GM23248 (cell line): ENCODE measurements around the gene TECTA. TPM values are rescaled to one million over a fixed set of nuclear protein-coding genes. Genes with fewer than 3 reads are reported as not detected.

Experiments used
- DNase-seq: peaks from one replicate; pipeline ENCODE4 v3.0.0-alpha.2; 2015
- H2AFZ ChIP-seq: fragments of 200-600 bp; sonication (generic); 2 replicates; pipeline ENCODE4 v1.6.1; 2016; ENCODE audit warnings: antibody characterized with exemption
- H3F3A ChIP-seq: fragments of 200-600 bp; sonication (generic); 2 replicates; pipeline ENCODE4 v1.6.1; 2016; ENCODE audit warnings: mild to moderate bottlenecking, antibody characterized with exemption, mixed run types; ENCODE audit not compliant: insufficient read depth
- H3K27ac ChIP-seq: fragments of 200-600 bp; sonication (generic); 2 replicates; pipeline ENCODE4 v1.5.1; 2016; ENCODE audit warnings: mild to moderate bottlenecking
- H3K27me3 ChIP-seq: fragments of 200-600 bp; sonication (generic); replicated peaks from 2 replicates; pipeline ENCODE4 v1.6.1; 2016; ENCODE audit warnings: mild to moderate bottlenecking; ENCODE audit not compliant: insufficient read depth
- H3K36me3 ChIP-seq: fragments of 200-600 bp; sonication (generic); 2 replicates; pipeline ENCODE4 v1.6.1; 2016; ENCODE audit warnings: low read depth, mild to moderate bottlenecking
- H3K4me1 ChIP-seq: fragments of 200-600 bp; sonication (generic); 2 replicates; pipeline ENCODE4 v1.6.1; 2016; ENCODE audit warnings: mild to moderate bottlenecking; ENCODE audit not compliant: insufficient read depth
- H3K4me2 ChIP-seq: fragments of 200-600 bp; sonication (generic); one replicate; pipeline ENCODE4 v1.6.1; 2016; ENCODE audit warnings: mild to moderate bottlenecking; ENCODE audit not compliant: unreplicated experiment
- H3K4me3 ChIP-seq: fragments of 200-600 bp; sonication (generic); 2 replicates; pipeline ENCODE4 v1.5.1; 2016; ENCODE audit warnings: mild to moderate bottlenecking
- H3K79me2 ChIP-seq: fragments of 200-600 bp; sonication (generic); 2 replicates; pipeline ENCODE4 v1.6.1; 2016; ENCODE audit warnings: mild to moderate bottlenecking; ENCODE audit not compliant: insufficient read depth
- H3K9ac ChIP-seq: fragments of 200-600 bp; sonication (generic); 2 replicates; pipeline ENCODE4 v1.6.1; 2016; ENCODE audit warnings: mild to moderate bottlenecking
- H3K9me2 ChIP-seq: fragments of 200-600 bp; sonication (generic); 2 replicates; pipeline ENCODE4 v1.6.1; 2016; ENCODE audit warnings: mixed run types, mild to moderate bottlenecking, moderate library complexity; ENCODE audit not compliant: insufficient read depth
- H3K9me3 ChIP-seq: fragments of 200-600 bp; sonication (generic); one replicate; pipeline ENCODE4 v1.6.1; 2017; ENCODE audit warnings: low read depth
- H4K20me1 ChIP-seq: fragments of 200-600 bp; sonication (generic); 2 replicates; pipeline ENCODE4 v1.6.0; 2016; ENCODE audit not compliant: insufficient read depth
- EZH2 ChIP-seq: fragments of 200-600 bp; sonication (generic); IDR thresholded peaks from 2 replicates; pipeline ENCODE4 v1.6.1; 2018; ENCODE audit warnings: antibody characterized with exemption, mild to moderate bottlenecking; ENCODE audit not compliant: insufficient read depth, poor library complexity, severe bottlenecking
- EZH2phosphoT487 ChIP-seq: fragments of 200-600 bp; sonication (generic); IDR thresholded peaks from 2 replicates; pipeline ENCODE4 v1.6.1; 2018; ENCODE audit warnings: antibody characterized with exemption, moderate library complexity, mild to moderate bottlenecking, low read depth; ENCODE audit not compliant: insufficient read depth
- WGBS, 2 experiments: methylation state at CpG; one replicate each; pipeline ENCODE4 v1.1.6; 2015 to 2017; ENCODE audit warnings: low lambda C conversion rate in 2 of 2, low coverage in 1 of 2; ENCODE audit errors: missing lambda C conversion rate in 2 of 2; 5-methylcytosine and 5-hydroxymethylcytosine counted together
- in situ Hi-C: fragments of 300-500 bp; cut with MboI; formaldehyde crosslinking; loops from 2 replicates; pipeline ENCODE4 v1.15.0; 2020
- polyA plus RNA-seq: library from polyadenylated mRNA; unstranded; fragments of >200 nt; fragmentation: Nextera tagmentation; extraction: Ambion mirVana; gene quantifications from 2 replicates; pipeline ENCODE4 v1.2.1, GENCODE V29; 2016
- total RNA-seq: library from RNA; depleted of rRNA; stranded (reverse); fragments of >200 nt; shearing (Covaris generic); gene quantifications from 2 replicates; pipeline ENCODE4 v1.2.3, GENCODE V29; 2014

TECTA gene
- total and polyA plus RNA-seq, 2 experiments from 2014 or later = under 0.01 to 0.08 TPM

DNA sequence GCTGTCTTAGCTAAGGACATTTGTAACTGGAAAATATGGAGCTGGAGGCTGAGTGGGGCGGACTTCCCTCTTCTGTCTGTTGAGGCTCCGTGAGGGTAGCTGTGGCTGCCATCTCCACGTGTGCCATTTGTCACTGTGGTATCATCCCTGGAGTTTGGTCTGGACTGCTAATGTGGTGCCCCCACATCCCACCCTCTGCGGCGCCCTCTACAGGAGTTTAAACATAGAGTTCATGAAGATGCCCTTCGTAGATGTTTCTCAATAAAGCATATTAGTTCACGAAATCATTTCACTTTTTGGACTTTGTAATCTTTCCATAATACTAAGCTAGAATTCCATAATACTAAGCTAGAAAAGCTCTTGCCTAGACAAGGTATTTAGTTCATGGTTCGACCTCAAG lies 52.4 kb downstream of the TECTA start:
- peaks cover 3% of the 10 kb centered on the region; the same call in 1 of the 2 replicates for H3K27me3 ChIP-seq
- no peak for DNase-seq
- in situ Hi-C loops = no loop called here
- no peak overlapping the region for H3K4me3 ChIP-seq
- WGBS, 2 experiments = 50 to 57% methylated on average over 8 of the region's 8 CpGs
- no peak for TF ChIP-seq EZH2phosphoT487
- no peak for TF ChIP-seq EZH2
- no peaks in the 10 kb centered on the region for H3F3A ChIP-seq
- H3K36me3 ChIP-seq = no peaks in the 10 kb centered on the region
- no peak overlapping the region for H3K9ac ChIP-seq
- H3K79me2 ChIP-seq = no peaks in the 10 kb centered on the region
- H3K9me3 ChIP-seq = no peaks in the 10 kb centered on the region
- H3K9me2 ChIP-seq = no peaks in the 10 kb centered on the region
- no peak overlapping the region for H2AFZ ChIP-seq
- H4K20me1 ChIP-seq = no peaks in the 10 kb centered on the region
- no peaks in the 10 kb centered on the region for H3K4me1 ChIP-seq
- H3K27ac ChIP-seq = no peak overlapping the region
- no peak overlapping the region for H3K4me2 ChIP-seq

- Histone ChIP-seq H2AFZ (no peak overlapping the region), H3K4me2 (no peak overlapping the region), H3K27me3 (peaks cover 3% of the 10 kb centered on the region; the same call in 1 of the 2 replicates), H3K9me2 (no peaks in the 10 kb centered on the region), H3K36me3 (no peaks in the 10 kb centered on the region), H3F3A (no peaks in the 10 kb centered on the region), H3K4me1 (no peaks in the 10 kb centered on the region), H3K27ac (no peak overlapping the region), H3K4me3 (no peak overlapping the region), H4K20me1 (no peaks in the 10 kb centered on the region), H3K9ac (no peak overlapping the region), H3K79me2 (no peaks in the 10 kb centered on the region), H3K9me3 (no peaks in the 10 kb centered on the region)
- WGBS, 2 experiments = 8 to 15% methylated on average over 13 of the region's 13 CpGs
- in situ Hi-C loops = no loop called here
- no peak for TF ChIP-seq EZH2
- DNase-seq = no peak
These were observed 53.7 kb downstream of the TECTA start for GRCh38 chr11:121154486-121155314.

DNA sequence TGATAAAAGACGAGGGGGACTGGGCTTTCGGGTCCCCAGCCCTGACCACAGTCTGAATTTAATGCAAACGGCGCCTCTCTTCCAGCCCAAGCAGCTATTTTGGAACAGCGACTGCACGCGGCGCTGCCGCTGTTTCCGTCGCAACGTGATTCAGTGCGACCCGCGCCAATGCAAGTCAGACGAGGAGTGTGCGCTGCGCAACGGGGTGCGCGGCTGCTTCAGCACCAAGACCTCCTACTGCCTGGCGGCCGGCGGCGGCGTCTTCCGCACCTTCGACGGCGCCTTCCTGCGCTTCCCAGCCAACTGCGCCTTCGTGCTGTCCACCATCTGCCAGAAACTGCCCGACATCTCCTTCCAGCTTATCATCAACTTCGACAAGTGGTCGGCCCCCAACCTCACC lies 56.7 kb downstream of the TECTA start:
- Histone ChIP-seq H3F3A (no peaks in the 10 kb centered on the region), H3K9me2 (no peaks in the 10 kb centered on the region), H3K4me3 (no peak overlapping the region), H3K4me1 (no peaks in the 10 kb centered on the region), H4K20me1 (no peaks in the 10 kb centered on the region), H3K79me2 (no peaks in the 10 kb centered on the region), H3K9me3 (no peaks in the 10 kb centered on the region), H2AFZ (no peak overlapping the region), H3K4me2 (no peak overlapping the region), H3K27ac (no peak overlapping the region), H3K9ac (no peak overlapping the region), H3K27me3 (peaks cover 6% of the 10 kb centered on the region; the same call in 1 of the 2 replicates), H3K36me3 (no peaks in the 10 kb centered on the region)
- in situ Hi-C loops = no loop called here
- TF ChIP-seq EZH2phosphoT487 = no peak
- TF ChIP-seq EZH2 = no peak
- 91 to 92% methylated on average over 36 of the region's 36 CpGs for WGBS, 2 experiments
- DNase-seq = no peak

DNA sequence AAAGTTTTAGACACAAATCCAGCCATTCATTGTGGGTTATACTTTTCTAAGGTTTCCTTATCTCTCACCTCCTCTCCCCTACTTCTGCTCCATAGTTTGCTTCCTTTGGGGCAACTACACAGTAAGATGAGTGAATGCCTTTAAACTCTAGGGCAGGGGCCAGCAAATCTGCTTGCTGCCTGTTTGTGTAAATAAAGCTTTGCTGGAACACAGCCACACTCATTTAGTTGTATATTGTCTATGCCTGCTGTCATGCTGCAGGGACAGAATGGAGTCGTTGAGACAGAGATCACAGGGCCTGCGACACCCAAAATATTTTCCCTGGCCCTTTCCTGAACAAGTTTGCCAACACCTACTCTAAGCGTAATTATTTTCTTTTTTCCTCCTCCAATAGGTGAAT lies 58.7 kb downstream of the TECTA start:
- Histone ChIP-seq H3K4me2 (no peak overlapping the region), H2AFZ (no peak overlapping the region), H3K79me2 (no peaks in the 10 kb centered on the region), H3K27me3 (0 out of 2 replicates have a peak, but pooled peaks cover 6% of the 10 kb centered on the region), H3K9me3 (no peaks in the 10 kb centered on the region), H3K27ac (no peak overlapping the region), H4K20me1 (no peaks in the 10 kb centered on the region), H3K4me3 (no peak overlapping the region), H3K9me2 (no peaks in the 10 kb centered on the region), H3K9ac (no peak overlapping the region), H3F3A (no peaks in the 10 kb centered on the region), H3K36me3 (no peaks in the 10 kb centered on the region), H3K4me1 (no peaks in the 10 kb centered on the region)
- in situ Hi-C loops = no loop called here
- TF ChIP-seq EZH2 = no peak
- TF ChIP-seq EZH2phosphoT487 = no peak
- DNase-seq = no peak
- WGBS, 2 experiments = 52 to 71% methylated on average over 3 of the region's 3 CpGs
